ENCODE measurements around the gene ORC2.

The ORC2 gene

GRCh38 chr2:200939832-200940231 is 23.6 kb downstream of the ORC2 start:
- Histone ChIP-seq H3K4ac (ENCODE audit: low read depth, low read length) (no peak overlapping the region), H3K36me3 (ENCODE audit: control insufficient read depth, insufficient read depth, low read length) (peaks cover 9% of the 10 kb centered on the region), H3K4me3 (ENCODE audit: low read length) (no peak overlapping the region), H2BK5ac (ENCODE audit: low read length) (no peak overlapping the region), H3K56ac (ENCODE audit: low read length) (no peak overlapping the region), H2BK15ac (replicated peaks; ENCODE audit: low read depth) (no peak overlapping the region), H3K4me1 (ENCODE audit: control insufficient read depth, low read depth, low read length) (no peaks in the 10 kb centered on the region), H3K23ac (ENCODE audit: low read length) (no peak overlapping the region), H3K9ac (ENCODE audit: low read length) (no peak overlapping the region), H2BK120ac (ENCODE audit: low read depth, low read length) (no peak overlapping the region), H3K27ac (ENCODE audit: low read depth, low read length) (no peak overlapping the region), H4K8ac (ENCODE audit: low read depth, low read length) (no peak overlapping the region), H3K18ac (ENCODE audit: low read length) (no peak overlapping the region), H3K79me1 (ENCODE audit: low read length) (no peaks in the 10 kb centered on the region), H3K4me2 (ENCODE audit: low read length) (no peak overlapping the region), H3K79me2 (ENCODE audit: control insufficient read depth, insufficient read depth, low read length) (no peaks in the 10 kb centered on the region), H3K27me3 (ENCODE audit: insufficient read depth, low read length, poor library complexity) (no peaks in the 10 kb centered on the region), H2AK5ac (ENCODE audit: low read length) (no peak overlapping the region), H4K5ac (ENCODE audit: low read length) (no peak overlapping the region)
- WGBS (ENCODE audit: extremely low coverage, insufficient coverage, low lambda C conversion rate), result no CpG with 5 or more reads among the region's 1 CpG
- no peak for DNase-seq

- Histone ChIP-seq H3K79me1 (ENCODE audit: low read length) (no peaks in the 10 kb centered on the region), H3K79me2 (ENCODE audit: control insufficient read depth, insufficient read depth, low read length) (no peaks in the 10 kb centered on the region), H3K9ac (ENCODE audit: low read length) (no peak overlapping the region), H3K4me2 (ENCODE audit: low read length) (no peak overlapping the region), H4K5ac (ENCODE audit: low read length) (no peak overlapping the region), H3K27me3 (ENCODE audit: insufficient read depth, low read length, poor library complexity) (no peaks in the 10 kb centered on the region), H3K4me1 (ENCODE audit: control insufficient read depth, low read depth, low read length) (no peaks in the 10 kb centered on the region), H3K4ac (ENCODE audit: low read depth, low read length) (no peak overlapping the region), H3K27ac (ENCODE audit: low read depth, low read length) (no peak overlapping the region), H3K4me3 (ENCODE audit: low read length) (no peak overlapping the region), H4K8ac (ENCODE audit: low read depth, low read length) (no peak overlapping the region), H3K18ac (ENCODE audit: low read length) (no peak overlapping the region), H2BK15ac (replicated peaks; ENCODE audit: low read depth) (no peak overlapping the region), H3K23ac (ENCODE audit: low read length) (no peak overlapping the region), H3K56ac (ENCODE audit: low read length) (no peak overlapping the region), H3K36me3 (ENCODE audit: control insufficient read depth, insufficient read depth, low read length) (peaks cover 3% of the 10 kb centered on the region), H2BK120ac (ENCODE audit: low read depth, low read length) (no peak overlapping the region), H2BK5ac (ENCODE audit: low read length) (no peak overlapping the region), H2AK5ac (ENCODE audit: low read length) (no peak overlapping the region)
- WGBS (ENCODE audit: extremely low coverage, insufficient coverage, low lambda C conversion rate), result no CpG with 5 or more reads among the region's 3 CpGs
- no peak for DNase-seq
Measured at GRCh38 chr2:200930947-200931626, 32.4 kb downstream of the ORC2 start.

DNA sequence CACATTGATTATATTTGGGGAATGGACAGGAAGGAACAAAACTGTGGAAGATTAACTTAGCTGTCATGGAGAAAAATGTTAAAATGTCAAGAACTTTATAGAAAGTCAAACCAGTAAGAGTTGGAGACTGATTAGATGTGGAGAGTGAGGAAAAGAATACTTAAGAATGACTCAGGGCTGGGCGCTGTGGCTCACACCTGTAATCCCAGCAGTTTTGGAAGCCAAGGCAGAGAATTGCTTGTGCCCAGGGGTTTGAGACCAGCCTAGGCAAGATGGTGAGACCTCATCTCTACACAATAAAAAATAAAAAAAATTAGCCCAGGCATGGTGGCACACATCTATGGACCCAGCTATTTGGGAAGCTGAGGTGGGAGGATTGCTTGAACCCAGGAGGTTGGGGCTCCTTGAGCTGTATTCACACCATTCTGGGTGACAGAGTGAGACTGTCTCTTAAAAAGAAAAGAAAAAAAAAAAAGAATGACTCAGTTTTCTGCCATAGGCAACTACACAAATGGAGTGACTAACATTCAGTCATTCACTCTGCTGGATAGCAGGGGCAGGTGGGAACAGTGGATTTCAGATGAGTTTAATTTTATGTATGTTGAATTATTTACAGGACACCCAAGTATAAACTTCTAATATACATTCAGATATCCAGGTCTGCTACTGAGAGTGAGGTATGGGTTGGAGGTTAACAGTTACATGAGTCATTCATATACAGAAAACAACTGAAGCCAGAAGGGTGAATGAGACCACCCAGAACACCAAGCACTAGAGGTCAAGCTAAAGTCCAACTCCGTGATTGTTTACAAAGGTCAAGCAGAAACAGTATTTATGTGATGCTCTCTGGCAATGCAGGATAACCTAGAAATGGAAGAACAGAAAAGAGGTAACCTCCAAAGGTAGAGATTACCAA is 33.9 kb downstream of the ORC2 start:
- H3K18ac ChIP-seq (ENCODE audit: low read length), result no peak overlapping the region
- H3K4me2 ChIP-seq (ENCODE audit: low read length), result no peak overlapping the region
- H3K27me3 ChIP-seq (ENCODE audit: insufficient read depth, low read length, poor library complexity), result no peaks in the 10 kb centered on the region
- H3K36me3 ChIP-seq (ENCODE audit: control insufficient read depth, insufficient read depth, low read length), result no peaks in the 10 kb centered on the region
- no peak for DNase-seq
- H3K79me1 ChIP-seq (ENCODE audit: low read length), result no peaks in the 10 kb centered on the region
- no peak overlapping the region for H2BK120ac ChIP-seq (ENCODE audit: low read depth, low read length)
- H3K4me1 ChIP-seq (ENCODE audit: control insufficient read depth, low read depth, low read length), result no peaks in the 10 kb centered on the region
- H3K23ac ChIP-seq (ENCODE audit: low read length), result no peak overlapping the region
- no peak overlapping the region for H2BK15ac ChIP-seq (replicated peaks; ENCODE audit: low read depth)
- H3K4ac ChIP-seq (ENCODE audit: low read depth, low read length), result no peak overlapping the region
- no CpG with 5 or more reads among the region's 2 CpGs for WGBS (ENCODE audit: extremely low coverage, insufficient coverage, low lambda C conversion rate)
- no peak overlapping the region for H3K4me3 ChIP-seq (ENCODE audit: low read length)
- no peak overlapping the region for H4K8ac ChIP-seq (ENCODE audit: low read depth, low read length)
- no peak overlapping the region for H3K9ac ChIP-seq (ENCODE audit: low read length)
- no peak overlapping the region for H3K27ac ChIP-seq (ENCODE audit: low read depth, low read length)
- no peaks in the 10 kb centered on the region for H3K79me2 ChIP-seq (ENCODE audit: control insufficient read depth, insufficient read depth, low read length)
- H2BK5ac ChIP-seq (ENCODE audit: low read length), result no peak overlapping the region
- H2AK5ac ChIP-seq (ENCODE audit: low read length), result no peak overlapping the region
- no peak overlapping the region for H4K5ac ChIP-seq (ENCODE audit: low read length)
- no peak overlapping the region for H3K56ac ChIP-seq (ENCODE audit: low read length)

DNA sequence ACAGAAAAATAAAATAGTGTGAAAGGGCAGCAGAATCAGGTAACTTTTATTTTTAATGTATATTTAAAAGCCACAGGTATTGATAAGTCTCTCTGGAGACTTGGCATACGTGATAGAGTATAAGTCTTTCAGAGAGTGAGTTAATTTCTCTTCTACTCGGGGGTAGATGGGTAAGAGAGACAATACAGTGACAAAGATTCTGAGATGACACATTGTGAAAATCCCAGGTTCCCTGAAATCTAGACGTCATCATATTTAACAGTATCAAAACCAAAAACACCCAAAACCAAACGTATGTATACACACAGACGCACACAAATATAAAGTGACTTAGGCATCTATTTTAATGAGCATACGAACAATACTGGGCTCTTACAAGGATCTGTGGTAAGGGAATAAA is 41.0 kb downstream of the ORC2 start:
- Histone ChIP-seq H2BK5ac (ENCODE audit: low read length) (no peak overlapping the region), H3K18ac (ENCODE audit: low read length) (no peak overlapping the region), H3K4me3 (ENCODE audit: low read length) (no peak overlapping the region), H2BK15ac (replicated peaks; ENCODE audit: low read depth) (no peak overlapping the region), H3K23ac (ENCODE audit: low read length) (no peak overlapping the region), H3K4me1 (ENCODE audit: control insufficient read depth, low read depth, low read length) (no peaks in the 10 kb centered on the region), H4K5ac (ENCODE audit: low read length) (no peak overlapping the region), H3K27ac (ENCODE audit: low read depth, low read length) (no peak overlapping the region), H3K36me3 (ENCODE audit: control insufficient read depth, insufficient read depth, low read length) (peaks cover 6% of the 10 kb centered on the region), H3K27me3 (ENCODE audit: insufficient read depth, low read length, poor library complexity) (no peaks in the 10 kb centered on the region), H3K9ac (ENCODE audit: low read length) (no peak overlapping the region), H3K4me2 (ENCODE audit: low read length) (no peak overlapping the region), H3K79me1 (ENCODE audit: low read length) (no peaks in the 10 kb centered on the region), H3K4ac (ENCODE audit: low read depth, low read length) (no peak overlapping the region), H2BK120ac (ENCODE audit: low read depth, low read length) (no peak overlapping the region), H3K56ac (ENCODE audit: low read length) (no peak overlapping the region), H3K79me2 (ENCODE audit: control insufficient read depth, insufficient read depth, low read length) (no peaks in the 10 kb centered on the region), H2AK5ac (ENCODE audit: low read length) (no peak overlapping the region), H4K8ac (ENCODE audit: low read depth, low read length) (no peak overlapping the region)
- no CpG with 5 or more reads among the region's 6 CpGs for WGBS (ENCODE audit: extremely low coverage, insufficient coverage, low lambda C conversion rate)
- no peak for DNase-seq

GRCh38 chr2:200913654-200914053 is 49.8 kb downstream of the ORC2 start:
- Histone ChIP-seq H3K27ac (ENCODE audit: low read depth, low read length) (no peak overlapping the region), H2AK5ac (ENCODE audit: low read length) (no peak overlapping the region), H3K79me1 (ENCODE audit: low read length) (no peaks in the 10 kb centered on the region), H3K79me2 (ENCODE audit: control insufficient read depth, insufficient read depth, low read length) (no peaks in the 10 kb centered on the region), H3K56ac (ENCODE audit: low read length) (no peak overlapping the region), H3K4me3 (ENCODE audit: low read length) (no peak overlapping the region), H3K23ac (ENCODE audit: low read length) (no peak overlapping the region), H3K27me3 (ENCODE audit: insufficient read depth, low read length, poor library complexity) (peaks cover 2% of the 10 kb centered on the region), H2BK15ac (replicated peaks; ENCODE audit: low read depth) (no peak overlapping the region), H2BK5ac (ENCODE audit: low read length) (no peak overlapping the region), H3K18ac (ENCODE audit: low read length) (no peak overlapping the region), H3K36me3 (ENCODE audit: control insufficient read depth, insufficient read depth, low read length) (peaks cover 2% of the 10 kb centered on the region), H3K4ac (ENCODE audit: low read depth, low read length) (no peak overlapping the region), H4K8ac (ENCODE audit: low read depth, low read length) (no peak overlapping the region), H3K4me1 (ENCODE audit: control insufficient read depth, low read depth, low read length) (no peaks in the 10 kb centered on the region), H4K5ac (ENCODE audit: low read length) (no peak overlapping the region), H3K4me2 (ENCODE audit: low read length) (no peak overlapping the region), H2BK120ac (ENCODE audit: low read depth, low read length) (no peak overlapping the region), H3K9ac (ENCODE audit: low read length) (no peak overlapping the region)
- DNase-seq, result no peak

Data from mesendoderm (in vitro differentiated cells).